ENCODE results near the gene ADAMTS7.
A peak's percentile ranks its signal among the peaks of the same experiment; 100 is the strongest.
"Not testable (repeated sequence)": the region's sequence is repeated elsewhere in the genome, so short reads cannot be mapped to it uniquely, and the experiment has no call there.

Gene ADAMTS7

DNA sequence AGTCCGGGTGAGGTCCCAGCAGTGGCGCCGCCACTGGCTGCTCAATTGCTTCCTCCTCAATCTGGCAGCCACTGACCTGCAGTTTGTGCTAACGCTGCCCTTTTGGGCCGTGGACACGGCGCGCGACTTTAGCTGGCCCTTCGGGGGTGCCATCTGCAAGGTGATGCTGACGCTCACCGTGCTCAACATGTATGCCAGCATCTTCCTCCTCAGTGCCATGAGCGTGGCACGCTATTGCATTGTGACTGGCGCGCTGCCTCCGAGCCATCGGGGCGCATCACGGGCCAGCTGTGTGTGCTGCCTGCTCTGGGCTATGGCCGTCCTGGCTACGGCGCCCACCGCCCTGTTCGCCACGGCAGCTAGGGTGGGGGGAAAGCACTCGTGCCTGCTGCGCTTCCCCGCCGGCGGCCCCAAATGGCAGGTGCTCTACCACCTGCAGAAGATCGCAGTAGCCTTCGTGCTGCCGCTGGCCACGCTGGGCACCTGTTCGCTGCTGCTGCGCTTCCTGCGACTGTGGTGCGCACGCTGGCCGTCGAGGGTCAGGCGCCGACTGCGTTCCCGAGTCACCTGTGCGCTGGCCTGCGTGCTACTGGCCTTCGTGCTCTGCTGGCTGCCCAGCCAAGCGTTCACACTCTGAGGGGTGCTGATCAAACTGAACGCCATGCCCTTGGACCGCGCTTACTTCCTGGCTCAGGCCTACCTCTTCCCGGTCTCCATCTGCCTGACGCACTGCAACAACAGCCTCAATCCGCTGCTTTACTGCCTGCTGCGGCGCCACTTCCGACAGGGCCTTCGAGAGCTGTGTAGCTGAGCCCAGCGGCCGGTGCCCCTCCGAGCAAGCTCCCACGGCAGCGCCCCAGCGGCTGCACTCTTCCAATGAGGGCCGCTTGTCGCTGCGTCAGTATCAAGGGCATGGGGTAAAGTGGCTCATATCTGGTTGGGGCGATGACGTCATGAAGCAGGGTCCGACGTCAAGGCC, 20.3 kb upstream of the ADAMTS7 start:
- DNase-seq, result no peak

DNA sequence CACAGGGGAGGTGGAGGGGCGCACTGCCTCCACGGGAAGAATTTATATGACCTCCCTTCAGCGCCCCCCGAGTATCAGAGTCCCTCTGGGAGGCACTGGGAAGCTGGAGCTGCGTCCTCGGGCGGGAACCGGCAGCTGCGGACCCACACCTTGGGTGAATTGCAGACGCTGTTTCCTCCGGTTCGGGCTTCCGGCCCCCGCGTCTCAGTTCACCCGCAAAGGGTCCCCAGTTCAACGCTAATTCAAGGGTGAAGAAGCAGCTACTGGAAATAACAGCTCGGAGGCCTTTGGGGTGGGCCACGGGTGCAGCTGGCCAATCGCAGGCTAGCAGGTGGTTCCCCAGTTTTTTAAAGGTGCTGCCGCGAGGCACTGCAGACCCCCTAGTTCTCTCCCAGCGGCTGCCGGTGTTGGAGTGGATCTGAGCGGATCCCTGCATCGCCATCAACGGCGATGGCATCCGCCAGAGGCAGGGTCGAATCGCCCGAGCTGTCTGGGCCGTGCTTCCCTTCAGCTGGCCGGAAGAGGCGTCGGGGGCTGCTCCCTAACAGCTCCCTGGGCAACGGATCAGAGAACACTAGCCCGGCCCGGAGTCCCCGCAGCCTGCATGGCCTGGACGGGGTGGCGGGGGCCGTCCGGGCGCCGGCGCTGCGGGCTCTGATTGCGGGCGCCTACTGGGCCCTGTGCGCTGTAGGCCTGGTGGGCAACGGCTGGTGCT, 19.4 kb upstream of the ADAMTS7 start:
- no peak for DNase-seq

DNA sequence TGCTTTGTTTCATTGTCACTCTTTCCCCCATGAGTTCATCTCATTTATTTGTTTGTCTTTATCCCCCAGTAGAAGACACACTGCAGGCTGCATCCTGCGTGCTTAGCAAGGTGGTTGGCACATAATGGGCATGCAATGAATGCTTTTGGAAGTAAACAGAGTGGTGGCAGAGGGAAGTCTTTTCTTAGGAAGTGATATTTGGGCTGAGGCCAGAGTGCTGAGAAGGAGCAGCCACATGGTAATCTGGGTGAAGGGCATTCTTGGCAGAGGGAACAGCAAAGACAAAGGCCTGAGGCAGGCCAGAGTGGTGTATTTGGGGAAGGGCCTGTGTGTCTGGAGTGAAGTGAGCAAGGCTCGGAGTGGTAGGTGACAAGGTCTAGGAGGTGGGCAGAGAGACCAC, 17.7 kb upstream of the ADAMTS7 start:
- no peak for DNase-seq

DNA sequence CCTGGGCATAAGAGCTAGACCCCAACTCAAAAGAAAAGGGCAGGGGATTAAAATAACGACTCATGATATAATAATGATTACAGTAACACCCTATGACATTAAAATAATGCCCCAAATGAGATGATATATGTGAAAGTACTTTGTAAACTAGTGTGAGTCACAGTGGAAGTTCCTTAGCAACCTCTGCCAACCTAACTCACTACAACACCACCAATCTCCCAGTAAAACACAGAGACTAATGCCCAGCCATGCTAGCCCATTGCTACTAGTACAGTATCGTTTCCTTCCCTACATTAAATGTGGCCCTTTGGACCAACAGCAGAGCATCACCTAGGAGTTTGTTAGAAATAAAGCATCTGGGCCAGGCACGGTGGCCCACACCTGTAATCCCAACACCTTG, 11.2 kb upstream of the ADAMTS7 start:
- no peak for DNase-seq

DNA sequence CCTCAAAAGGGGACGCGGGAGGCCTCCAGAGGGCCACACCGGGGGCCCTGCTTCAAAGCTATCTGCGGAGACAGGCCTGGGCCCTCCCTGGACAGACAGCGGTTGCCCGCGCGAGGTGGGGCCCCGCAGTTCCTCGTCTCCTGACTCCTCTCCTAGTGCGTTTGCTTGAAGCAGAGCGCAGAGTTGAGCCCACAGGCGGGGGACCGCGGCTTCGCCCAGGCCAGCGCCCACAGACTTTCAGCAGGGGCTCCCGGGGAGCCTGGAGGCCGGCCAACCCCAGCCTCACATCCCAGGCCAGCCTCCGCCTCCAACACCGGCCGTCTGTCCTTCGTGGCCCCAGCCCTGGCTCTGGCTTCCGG, 540 bp upstream of the ADAMTS7 start:
- no peak for DNase-seq

DNA sequence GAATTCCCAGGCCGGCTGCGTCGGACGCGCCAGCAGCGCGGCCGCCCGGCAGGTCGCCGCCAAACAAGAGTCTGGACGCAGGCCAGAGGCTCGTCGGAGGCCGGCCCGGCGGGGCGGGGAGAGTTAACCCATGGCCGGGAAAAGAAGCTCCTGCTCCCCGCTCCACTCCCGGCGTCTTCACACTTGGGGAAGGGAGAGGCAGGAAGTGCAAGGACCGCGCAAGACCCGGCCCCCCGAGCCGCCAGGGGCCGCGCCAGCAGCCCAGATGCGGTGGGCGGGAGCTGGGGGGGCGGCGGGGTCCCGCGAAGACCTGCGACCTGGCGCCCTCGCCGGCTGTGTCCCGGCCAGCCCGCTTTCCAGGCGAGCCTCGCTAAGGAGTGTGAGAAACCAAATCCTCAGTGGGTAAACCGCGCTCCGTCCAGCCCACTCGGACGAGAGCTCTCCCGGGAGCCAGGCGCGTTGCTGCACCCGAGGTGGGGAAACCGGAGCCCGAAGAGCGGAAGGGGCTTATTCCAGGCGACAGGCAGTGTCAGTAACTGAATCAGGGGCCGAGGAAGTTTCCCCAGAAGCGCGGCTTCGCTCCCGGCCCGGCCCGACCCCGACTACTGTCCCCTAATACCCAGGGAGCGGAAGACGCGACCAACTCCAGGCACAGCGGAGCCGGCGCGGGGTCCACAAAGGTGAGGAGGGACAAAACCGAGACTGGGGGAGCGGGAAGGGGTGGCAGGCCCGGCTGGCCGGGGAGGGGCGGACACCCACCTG, 721 bp downstream of the ADAMTS7 start:
- DNase-seq, result peak; percentile 37

DNA sequence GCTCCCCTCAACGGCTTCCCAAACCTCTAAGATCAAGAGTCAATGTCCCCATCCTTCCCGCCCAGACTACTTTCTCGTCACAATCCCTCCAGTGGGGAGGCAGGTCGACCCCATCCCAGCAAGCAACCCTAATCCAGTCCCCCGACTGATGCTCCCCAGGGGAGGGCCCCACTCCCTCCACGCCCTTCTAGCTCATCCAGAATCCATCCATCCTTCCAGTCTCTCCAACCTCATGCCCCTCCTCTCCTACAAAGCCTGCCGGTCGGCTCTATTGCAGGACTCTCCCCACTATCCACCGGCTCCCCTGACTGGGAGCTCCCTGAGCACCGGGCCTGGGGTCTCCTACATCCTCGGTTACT, 1.3 kb downstream of the ADAMTS7 start:
- DNase-seq, result no peak

DNA sequence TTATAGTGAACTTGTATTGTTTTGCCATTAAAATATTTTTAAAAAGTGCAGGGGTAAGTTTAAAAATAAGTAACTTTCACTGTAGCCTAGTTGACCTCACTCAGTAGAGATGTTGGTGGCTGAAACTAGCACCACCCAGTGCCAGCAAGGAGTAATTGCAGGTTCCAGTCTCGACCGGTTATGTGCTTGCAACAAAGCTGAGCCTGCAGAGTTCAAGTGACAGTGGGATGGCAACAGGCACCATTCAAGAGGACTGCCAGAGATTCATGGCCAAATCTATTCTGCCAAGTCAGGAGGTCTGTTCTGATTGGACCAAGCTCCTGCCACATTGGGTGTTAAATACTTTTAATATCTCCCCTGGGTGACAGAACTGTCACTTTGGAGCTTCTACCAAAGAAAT, 2.7 kb downstream of the ADAMTS7 start:
- DNase-seq, result peak; percentile 67

DNA sequence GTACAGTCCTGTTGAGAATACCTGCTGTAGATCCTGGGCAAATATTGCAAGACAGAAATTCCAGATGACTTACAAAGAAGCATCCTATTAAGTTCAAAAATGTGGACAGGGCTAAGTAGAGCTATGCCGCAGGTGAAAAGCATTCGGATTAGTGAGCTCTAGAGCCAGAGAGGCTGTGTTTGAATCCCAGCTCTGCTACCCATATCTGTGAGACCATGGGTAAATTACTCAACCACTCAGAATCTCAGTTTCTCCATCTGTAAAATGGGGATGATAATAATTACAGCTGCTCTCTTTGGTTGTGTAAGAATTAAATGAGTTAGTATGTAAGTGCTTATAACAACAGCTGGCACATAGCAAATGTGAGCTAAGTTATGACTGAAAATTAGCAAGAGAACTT, 3.9 kb downstream of the ADAMTS7 start:
- DNase-seq, result no peak

DNA sequence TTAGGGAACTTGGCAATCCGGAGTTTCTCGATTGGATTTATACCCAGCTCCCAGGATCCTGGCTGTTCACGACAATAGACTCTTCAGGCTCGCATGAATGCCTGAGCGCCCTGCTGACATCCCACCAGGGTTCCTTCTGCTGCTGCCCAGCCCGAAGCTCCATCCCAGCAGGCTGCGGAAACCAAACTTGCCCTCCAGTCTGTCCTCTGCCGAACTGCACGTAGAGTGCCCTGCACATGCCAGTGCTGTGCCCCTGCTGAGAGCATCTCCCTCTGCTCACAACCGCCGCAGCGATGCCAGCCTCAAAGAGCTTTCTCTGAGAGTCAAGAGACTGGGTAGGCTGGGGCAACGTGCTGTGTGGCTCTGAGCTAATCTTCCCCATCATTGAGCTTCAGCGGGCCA, 6.9 kb downstream of the ADAMTS7 start:
- DNase-seq, result no peak

DNA sequence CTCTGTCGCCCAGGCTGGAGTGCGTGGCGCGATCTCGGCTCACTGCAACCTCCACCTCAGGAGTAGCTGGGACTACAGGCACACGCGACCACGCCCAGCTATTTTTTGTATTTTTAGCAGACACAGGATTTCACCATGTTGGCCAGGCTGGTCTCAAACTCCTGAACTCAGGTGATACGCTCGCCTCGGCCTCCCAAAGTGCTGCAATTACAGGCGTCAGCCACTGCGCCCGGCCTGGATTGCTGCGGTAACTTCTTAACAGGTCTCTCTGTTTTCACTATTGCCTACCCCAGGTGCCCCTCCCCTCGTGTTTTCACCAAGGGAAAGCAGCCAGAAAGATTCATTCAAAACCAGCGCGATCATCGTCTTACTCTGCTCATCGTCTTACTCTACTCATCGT, 10.5 kb downstream of the ADAMTS7 start:
- DNase-seq, result no peak

DNA sequence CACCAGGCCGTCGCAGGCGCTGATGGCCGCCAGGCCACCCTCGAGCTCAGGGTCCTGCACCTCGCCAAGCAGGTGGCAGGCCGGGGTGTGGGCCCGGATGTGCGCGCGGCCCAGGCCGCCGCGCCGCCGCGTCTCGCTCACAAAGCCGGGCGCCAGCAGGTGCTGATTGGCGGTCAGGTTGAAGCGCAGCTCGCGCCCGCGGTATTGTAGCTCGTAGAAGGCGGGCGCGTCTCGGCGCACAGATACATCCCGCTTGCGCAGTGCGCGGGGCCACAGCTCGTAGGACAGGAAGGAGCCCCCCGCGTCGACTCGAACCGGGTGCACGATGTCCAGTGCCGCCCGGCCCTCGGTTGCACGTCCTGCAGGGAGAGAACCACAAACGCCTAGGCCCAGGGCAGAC, 11.1 kb downstream of the ADAMTS7 start:
- DNase-seq, result no peak

DNA sequence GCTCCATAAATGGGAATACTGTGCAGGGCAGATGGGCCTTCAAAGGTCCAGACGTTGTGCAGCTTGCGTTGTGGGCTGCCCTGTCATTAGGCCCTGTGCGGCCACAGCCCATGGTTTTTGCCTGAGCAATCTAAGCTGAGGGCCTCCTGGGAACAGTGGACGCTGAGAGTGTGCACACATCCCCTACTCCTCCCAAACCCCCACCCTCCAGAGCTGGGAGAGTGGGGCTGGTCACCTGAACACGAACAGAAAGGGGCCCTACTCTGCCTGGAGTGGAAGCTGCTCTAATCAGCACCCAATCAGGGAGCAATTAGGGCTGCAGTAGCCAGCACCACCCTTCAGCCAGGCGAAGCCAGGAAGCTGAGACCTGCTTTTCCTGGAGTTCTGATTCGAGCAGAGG, 12.2 kb downstream of the ADAMTS7 start:
- DNase-seq, result not testable (repeated sequence)

DNA sequence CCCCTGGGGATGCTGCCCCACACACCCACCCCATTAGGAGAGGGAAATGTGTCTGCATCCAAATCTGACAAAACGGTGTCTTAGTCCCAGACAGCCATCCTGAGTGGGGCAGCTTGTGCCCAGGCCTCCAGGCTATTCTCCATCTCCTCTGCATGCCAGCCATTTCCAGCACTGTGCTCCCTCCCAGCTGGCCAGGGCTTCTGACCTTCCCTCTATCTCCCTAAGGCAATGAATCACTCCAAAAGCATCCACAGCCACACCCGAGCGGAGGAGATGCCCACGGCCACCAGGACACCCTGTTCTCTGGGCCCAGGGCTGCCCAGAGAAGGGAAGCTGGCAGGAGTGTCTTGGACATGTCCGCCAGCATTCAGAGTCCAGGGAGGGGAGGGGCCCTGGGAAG, 12.9 kb downstream of the ADAMTS7 start:
- not testable (repeated sequence) for DNase-seq

DNA sequence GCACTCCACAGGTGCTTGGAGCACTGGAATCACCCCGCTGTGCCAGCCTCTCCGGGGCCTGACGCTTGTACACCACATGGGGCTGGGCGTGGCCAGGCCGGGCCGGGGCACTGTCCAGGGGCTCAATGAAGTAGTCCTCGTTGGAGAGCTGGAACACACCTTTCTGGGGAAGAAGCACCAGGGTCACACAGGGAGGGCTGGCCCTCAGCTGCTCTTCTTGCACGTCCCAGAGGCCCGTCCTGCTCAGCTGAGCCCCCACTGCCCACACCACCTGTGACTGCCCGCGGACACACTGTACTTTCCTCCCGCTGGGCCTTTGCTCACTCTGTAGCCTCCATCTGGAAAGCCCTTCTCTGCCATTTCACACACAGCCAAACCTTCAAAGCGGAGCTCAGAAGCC, 13.3 kb downstream of the ADAMTS7 start:
- no peak for DNase-seq

DNA sequence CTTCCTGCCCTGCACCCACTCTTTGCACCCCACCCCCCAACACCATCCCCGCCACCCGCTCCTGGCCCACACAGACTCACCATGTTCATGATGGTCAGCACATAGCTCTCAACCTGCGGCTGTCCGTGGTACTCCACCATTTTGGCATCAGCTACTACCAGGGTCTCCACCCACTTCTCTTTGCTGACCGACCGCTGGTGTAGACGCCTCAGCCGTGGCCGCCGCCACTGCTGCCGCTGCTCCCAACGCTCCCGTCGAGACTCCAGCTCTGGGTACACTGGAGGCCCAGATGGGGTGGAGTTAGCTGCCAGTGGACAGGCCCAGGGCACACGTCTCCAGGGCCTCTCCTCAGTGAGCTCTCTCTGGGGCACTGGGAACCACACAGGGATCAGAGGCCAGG, 14.8 kb downstream of the ADAMTS7 start:
- DNase-seq, result no peak

DNA sequence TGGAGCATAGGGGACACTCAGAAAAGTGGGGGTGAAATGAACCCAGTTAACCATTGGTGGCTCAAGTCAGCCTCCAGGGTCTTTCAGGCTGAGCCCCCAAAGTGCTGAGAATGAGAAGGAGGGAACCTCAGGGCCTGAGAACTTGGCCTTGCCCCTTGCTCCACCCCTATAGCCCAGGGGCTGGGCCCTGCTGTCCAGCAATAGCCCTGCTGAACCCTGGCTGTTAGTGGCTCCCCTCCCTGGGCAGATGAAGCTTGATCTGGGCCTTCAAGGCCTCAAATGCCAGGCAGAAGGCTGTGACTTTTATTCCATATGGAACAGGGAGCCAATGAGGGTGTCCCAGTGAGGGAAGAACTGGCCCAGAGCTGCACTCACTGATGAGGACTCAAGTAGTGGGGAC, 16.2 kb downstream of the ADAMTS7 start:
- DNase-seq, result no peak

DNA sequence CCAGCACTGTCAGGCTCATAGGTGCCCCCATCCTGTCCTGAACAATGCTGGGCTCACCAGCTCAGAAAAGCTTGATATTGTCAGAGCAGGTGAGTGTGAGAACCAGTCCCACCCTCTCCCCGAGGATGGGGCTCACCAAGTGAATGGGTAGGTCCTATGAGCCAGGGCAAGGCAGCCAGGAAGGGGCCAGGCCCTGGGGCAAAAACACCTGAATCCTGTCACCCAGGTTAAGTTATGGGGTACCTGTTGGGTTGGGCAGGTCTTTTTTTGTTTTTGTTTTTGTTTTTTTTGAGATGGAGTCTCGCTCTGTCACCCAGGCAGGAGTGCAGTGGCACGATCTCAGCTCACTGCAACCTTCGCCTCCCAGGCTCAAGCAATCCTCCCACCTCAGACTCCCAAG, 16.8 kb downstream of the ADAMTS7 start:
- not testable (repeated sequence) for DNase-seq

DNA sequence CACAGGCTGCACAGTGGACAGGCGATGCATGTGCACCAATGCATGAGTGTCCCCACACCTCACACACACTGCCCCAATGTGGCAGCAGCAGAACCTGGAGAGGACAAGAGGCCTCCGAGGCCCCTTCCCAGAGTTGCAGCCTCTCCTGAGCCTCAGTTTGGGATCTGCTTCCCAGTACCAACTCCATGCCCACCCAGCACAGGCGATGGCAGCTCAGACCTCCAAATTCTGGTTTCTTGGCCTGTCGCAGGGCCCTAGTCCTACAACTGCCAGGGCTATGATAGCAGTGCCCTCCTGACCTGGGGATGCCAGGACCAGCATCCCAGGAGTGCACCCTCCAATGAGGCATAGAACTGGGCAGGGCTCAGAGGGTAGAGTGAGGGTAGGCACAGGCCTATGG, 19.9 kb downstream of the ADAMTS7 start:
- no peak for DNase-seq

DNA sequence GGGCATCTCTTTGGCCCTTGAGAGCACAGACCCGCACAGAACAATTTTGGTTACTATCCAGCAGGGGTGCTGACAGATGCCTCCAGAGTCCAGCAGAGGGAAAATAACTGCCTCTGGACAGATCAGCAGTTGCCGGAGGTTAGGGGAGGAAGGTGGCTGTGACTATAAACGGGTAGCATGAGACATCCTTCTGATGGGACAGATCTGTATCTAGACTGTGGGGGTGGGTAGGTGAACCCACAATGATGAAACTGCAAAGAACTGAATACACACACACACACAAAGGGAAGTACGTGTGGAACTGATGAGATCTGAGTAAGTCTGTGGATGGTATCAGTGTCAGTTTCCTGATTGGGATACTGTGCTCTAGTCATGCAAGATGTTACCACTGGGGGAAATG, 21.2 kb downstream of the ADAMTS7 start:
- no peak for DNase-seq

DNA sequence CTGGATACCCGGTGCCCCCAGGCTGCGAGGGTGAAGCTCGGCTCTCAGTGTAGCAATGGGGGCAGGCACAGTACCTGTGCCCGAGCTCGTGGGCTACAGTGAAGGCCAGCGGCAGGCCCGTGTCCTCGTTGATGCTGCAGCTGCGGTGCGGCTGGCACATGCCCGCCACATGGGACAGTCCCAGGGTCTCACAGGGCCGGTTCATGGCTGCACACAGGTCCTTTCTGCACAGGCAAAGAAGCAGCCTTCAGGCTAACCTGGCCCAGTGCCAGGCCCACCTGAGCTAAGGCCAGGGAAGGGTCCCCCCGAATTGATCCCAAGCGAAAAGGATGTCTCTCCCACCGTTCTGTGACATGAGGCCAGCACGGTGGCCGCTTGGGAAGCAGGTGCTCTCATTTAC, 21.6 kb downstream of the ADAMTS7 start:
- DNase-seq, result no peak

DNA sequence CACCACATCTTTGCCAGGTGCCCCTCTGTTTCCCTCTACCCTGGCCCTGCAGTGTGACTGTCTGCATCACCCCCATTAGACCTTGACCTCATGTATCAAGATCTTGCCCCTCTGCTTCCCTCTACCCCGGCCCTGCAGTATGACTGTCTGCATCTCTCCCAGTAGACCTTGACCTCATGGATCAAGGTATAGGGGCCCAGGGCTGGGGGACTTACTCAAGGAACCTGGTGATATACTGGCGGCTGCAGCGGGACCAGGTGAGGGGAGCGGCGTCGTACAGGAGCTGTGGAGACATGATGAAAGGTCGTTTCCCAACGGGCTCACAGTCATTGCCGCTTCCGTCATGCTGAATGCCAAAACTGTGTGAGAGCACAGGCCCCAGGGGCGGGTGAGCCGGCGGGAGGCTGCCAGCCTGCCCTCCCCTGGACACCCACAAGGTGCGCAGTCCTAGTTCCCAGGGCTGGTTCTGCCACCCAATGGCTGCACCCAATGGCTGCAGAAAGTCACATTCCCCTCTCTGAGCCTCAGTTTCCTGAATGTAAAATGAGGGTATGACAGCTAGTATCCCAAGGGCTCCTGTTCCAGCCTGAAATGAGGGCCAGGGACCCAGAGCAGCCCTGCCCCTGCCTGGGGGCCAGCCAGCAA, 23.1 kb downstream of the ADAMTS7 start:
- DNase-seq, result no peak

DNA sequence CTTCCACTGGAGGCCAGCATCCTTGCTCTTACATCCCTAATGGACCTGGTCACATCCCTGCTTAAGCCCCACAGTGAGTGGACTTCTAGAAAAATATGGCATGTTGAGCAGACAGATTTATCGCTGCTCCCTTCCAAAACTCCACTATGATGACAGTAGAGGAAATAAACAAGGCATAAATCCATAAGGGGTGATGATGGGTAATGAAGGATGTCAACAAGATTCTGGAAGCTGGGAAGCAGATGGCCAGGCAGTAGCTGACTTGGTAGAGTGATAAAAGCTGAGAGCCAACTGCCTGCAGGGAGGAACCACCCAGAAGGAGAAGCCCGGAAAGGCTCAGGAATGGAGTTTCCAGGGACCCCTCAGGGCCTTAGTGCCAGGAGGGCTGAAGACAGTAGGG, 28.9 kb downstream of the ADAMTS7 start:
- DNase-seq, result not testable (repeated sequence)

All from RPMI8226 (cell line).